Stimulated activated CD4-positive, alpha-beta T cell treated with anti-CD3 and anti-CD28 coated beads, Interleukin-4, amount 100 ng/mL, for 48 hours (primary cell): ENCODE results near the gene PKN3.
A peak's percentile ranks its signal among the peaks of the same experiment; 100 is the strongest.
"Not testable (repeated sequence)": the region's sequence is repeated elsewhere in the genome, so short reads cannot be mapped to it uniquely, and the experiment has no call there.

ENCODE experiments used
- DNase-seq, 2 donors: peaks; one replicate each; pipeline ENCODE4 v3.0.0-alpha.2; 2020; ENCODE audit warnings: low read depth in 2 of 2

PKN3 gene

GRCh38 chr9:128702445-128702948, at the start of gene PKN3:
TSS of gene PKN3 (plus strand) at chr9:128702503. CDS start at chr9:128702916, 413 bp downstream.
- DNase-seq: peak; percentile 89 to 95

- no peak for DNase-seq
These were observed 48.4 kb upstream of the PKN3 start for GRCh38 chr9:128653908-128654307.

GRCh38 chr9:128654481-128654880, 47.8 kb upstream of the PKN3 start:
- no peak for DNase-seq

- peak; percentile 97 for DNase-seq
These were observed 45.6 kb upstream of the PKN3 start, which contains the start of gene DYNC2I2 for GRCh38 chr9:128656416-128657343. TSS of gene DYNC2I2 (minus strand) at chr9:128656847. CDS start at chr9:128656726, 121 bp downstream.

- DNase-seq: no peak
These were observed 45.0 kb upstream of the PKN3 start for GRCh38 chr9:128657344-128657704.

- DNase-seq: no peak
These were observed 44.5 kb upstream of the PKN3 start for GRCh38 chr9:128657796-128658195.

GRCh38 chr9:128666481-128666941, 35.8 kb upstream of the PKN3 start:
- DNase-seq: not testable (repeated sequence)

GRCh38 chr9:128669786-128670185, 32.5 kb upstream of the PKN3 start:
- no peak for DNase-seq

GRCh38 chr9:128675382-128675781, 26.9 kb upstream of the PKN3 start:
- no peak for DNase-seq

GRCh38 chr9:128677794-128678193, 24.5 kb upstream of the PKN3 start:
- no peak for DNase-seq

- DNase-seq: peak; percentile 16 to 32
These were observed 18.8 kb upstream of the PKN3 start for GRCh38 chr9:128683340-128684064.

GRCh38 chr9:128684065-128684324, 18.3 kb upstream of the PKN3 start:
- DNase-seq: no peak

GRCh38 chr9:128684325-128685199, 17.7 kb upstream of the PKN3 start:
- DNase-seq: peak; percentile 65 to 79

- DNase-seq: peak in 1 of 2 donors; percentile 7
These were observed 16.4 kb upstream of the PKN3 start for GRCh38 chr9:128685636-128686489.

- DNase-seq: no peak
These were observed 14.8 kb upstream of the PKN3 start for GRCh38 chr9:128687453-128687852.

GRCh38 chr9:128688501-128689292, 13.6 kb upstream of the PKN3 start, which contains the start of gene SET:
TSS of gene SET (plus strand) at chr9:128689222. CDS start at chr9:128689583, 361 bp downstream.
- peak; percentile 85 to 94 for DNase-seq

- peak in 1 of 2 donors; percentile 35 for DNase-seq
These were observed 13.0 kb upstream of the PKN3 start for GRCh38 chr9:128689293-128689774.

- peak in 1 of 2 donors; percentile 41 for DNase-seq
These were observed 12.3 kb upstream of the PKN3 start for GRCh38 chr9:128689820-128690683.

GRCh38 chr9:128690684-128691034, 11.6 kb upstream of the PKN3 start:
- no peak for DNase-seq
